NCI-H146 (cell line): Measurements from ENCODE around the gene RBM25.

Source experiments
- DNase-seq: peaks from one replicate; lab custom pipeline; 2025; lab: John Stamatoyannopoulos, UW

RBM25 gene

GRCh38 chr14:73102806-73103497 lies 44.6 kb downstream of the RBM25 start:
- no peak for DNase-seq

DNA sequence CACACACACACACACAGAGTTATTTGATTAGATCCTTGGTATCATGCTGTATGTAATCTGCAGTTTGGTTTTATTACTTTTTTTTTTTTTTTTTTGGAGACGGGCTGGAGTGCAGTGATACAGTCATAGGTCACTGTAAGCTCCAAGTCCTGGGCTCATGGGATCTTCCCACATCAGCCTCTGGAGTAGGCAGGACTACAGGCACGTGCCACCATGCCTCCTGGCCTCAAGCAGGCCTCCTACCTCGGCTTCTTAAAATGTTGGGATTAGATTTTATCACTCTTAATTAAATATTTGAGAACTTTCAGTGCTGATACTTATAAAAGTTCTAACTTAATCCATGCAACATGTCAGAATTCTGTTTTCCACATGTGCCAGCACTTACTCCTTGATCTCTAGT lies 46.7 kb downstream of the RBM25 start:
- no peak for DNase-seq

GRCh38 chr14:73105727-73106126 lies 47.4 kb downstream of the RBM25 start:
- DNase-seq: no peak

DNA sequence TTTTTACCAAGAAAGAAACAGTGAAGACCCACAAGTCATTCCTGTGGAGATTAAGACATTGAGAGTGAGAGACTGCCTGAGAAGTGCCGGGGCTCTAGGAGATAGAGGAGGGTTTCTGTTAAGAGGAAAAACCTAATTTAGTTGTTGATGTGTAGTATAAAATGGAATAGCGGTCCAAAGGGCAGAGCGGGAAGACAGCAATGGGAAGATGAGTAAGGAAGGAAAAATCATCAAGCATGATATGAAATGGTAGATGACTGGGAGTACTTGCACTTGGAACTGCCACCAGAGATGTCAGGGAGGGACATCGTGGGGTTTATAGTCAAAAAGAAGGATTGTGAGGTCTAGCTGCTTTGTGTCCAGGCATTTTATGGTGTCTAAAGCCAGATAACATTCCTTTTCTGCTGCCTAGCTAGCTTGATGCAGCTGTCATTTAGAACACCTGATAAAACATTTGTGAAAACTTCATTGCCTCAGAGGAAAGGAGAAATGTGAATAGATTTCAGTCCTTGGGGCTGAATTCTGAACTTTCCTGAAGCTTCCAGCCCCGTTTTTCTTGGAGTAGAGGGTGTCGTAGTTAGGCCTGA lies 57.8 kb downstream of the RBM25 start:
- DNase-seq: no peak

GRCh38 chr14:73124180-73124894 lies 66.0 kb downstream of the RBM25 start:
- DNase-seq: no peak

- peak; percentile 86 for DNase-seq
Measured at GRCh38 chr14:73125169-73125588, 66.8 kb downstream of the RBM25 start.

- DNase-seq: no peak
Measured at GRCh38 chr14:73125746-73126145, 67.4 kb downstream of the RBM25 start.

DNA sequence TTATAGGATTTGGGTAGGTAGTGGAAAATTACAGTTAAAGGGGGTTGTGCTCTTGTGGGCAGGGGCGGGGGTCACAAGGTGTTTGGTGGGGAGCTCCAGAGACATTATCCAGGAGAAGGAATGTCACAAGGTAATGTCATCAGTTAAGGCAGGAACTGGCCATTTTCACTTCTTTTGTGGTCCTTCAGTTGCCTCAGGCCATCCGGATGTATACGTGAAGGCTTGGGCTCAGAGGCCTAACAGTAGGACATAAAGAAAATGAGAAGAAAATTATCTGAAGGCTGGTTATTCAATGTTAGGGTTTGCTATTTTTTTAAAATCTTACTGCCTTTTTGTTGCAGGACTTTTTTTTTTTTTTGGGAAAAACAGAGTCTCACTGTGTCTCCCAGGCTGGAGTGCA lies 75.5 kb downstream of the RBM25 start:
- DNase-seq: no peak

GRCh38 chr14:73136085-73136386 lies 77.7 kb downstream of the RBM25 start:
- no peak for DNase-seq

DNA sequence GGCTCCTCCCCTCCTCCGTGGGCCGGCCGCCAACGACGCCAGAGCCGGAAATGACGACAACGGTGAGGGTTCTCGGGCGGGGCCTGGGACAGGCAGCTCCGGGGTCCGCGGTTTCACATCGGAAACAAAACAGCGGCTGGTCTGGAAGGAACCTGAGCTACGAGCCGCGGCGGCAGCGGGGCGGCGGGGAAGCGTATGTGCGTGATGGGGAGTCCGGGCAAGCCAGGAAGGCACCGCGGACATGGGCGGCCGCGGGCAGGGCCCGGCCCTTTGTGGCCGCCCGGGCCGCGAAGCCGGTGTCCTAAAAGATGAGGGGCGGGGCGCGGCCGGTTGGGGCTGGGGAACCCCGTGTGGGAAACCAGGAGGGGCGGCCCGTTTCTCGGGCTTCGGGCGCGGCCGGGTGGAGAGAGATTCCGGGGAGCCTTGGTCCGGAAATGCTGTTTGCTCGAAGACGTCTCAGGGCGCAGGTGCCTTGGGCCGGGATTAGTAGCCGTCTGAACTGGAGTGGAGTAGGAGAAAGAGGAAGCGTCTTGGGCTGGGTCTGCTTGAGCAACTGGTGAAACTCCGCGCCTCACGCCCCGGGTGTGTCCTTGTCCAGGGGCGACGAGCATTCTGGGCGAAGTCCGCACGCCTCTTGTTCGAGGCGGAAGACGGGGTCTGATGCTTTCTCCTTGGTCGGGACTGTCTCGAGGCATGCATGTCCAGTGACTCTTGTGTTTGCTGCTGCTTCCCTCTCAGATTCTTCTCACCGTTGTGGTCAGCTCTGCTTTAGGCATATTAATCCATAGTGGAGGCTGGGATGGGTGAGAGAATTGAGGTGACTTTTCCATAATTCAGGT lies 78.3 kb downstream of the RBM25 start, which contains the start of gene PSEN1:
TSS of gene PSEN1 (plus strand) at position 121 of the 839 bp plus-strand sequence. CDS start 11,513 bp downstream, outside the sequence.
- peak; percentile 88 for DNase-seq

GRCh38 chr14:73140811-73141323 lies 82.5 kb downstream of the RBM25 start:
- DNase-seq: no peak

- DNase-seq: no peak
Measured at GRCh38 chr14:73142216-73142615, 83.9 kb downstream of the RBM25 start.

DNA sequence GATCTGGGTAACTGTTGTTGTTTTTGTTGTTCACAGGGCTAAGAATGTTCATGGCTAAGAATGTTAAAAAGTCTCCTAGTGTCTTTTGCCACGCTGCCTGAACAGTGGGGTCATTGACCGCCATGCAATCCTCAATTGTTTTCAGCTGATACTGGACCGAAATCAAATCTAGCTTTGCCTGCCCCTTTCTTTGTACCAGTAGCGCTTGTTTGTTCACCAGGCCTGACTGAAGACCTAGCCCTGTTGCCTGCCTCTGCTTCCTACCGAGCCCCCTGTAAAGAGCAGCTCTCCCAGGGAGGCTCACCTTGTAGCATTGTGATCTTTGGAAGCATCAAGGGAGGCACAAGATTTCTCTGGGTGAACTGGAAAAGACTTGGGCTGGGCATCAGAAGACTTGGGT lies 84.7 kb downstream of the RBM25 start:
- no peak for DNase-seq

GRCh38 chr14:73143617-73144016 lies 85.3 kb downstream of the RBM25 start:
- no peak for DNase-seq

GRCh38 chr14:73145371-73145770 lies 87.0 kb downstream of the RBM25 start:
- no peak for DNase-seq

DNA sequence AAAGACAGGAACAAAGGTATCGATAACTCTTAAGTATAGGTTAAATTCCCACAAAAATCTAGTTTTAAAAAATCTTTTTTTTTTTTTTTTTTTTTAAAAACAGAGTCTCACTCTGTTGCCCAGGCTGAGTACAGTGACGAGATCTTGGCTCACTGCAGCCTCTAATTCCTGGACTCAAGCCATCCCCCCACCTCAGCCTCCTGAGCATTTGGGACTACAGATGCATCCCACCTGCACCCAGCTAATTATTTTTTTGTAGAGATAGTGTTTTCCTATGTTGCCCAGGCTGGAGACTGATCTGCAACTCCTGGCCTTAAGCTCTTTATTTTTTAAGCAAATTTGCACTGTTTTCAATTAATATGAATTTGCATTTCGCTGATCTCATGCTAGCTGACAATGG lies 87.8 kb downstream of the RBM25 start:
- no peak for DNase-seq

DNA sequence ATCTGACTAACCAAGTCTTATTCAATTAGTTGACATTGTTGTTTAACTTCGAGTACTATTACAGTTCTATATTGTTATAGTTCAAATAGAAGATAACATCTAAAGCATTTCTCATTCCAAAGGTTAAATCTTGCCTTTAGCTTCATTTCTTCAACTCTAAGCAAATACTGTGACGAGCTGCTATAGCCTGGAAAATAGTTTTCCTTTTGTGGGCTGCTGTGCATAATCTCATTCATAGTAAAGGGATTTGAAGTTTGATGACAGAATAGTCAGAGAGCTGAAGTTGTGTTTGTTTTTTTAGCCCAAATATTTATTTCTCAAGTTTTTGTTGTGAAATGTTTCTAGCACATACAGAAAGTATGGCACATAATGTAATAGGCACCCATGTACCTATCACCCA lies 91.4 kb downstream of the RBM25 start:
- no peak for DNase-seq

- DNase-seq: no peak
Measured at GRCh38 chr14:73153272-73153671, 94.9 kb downstream of the RBM25 start.

DNA sequence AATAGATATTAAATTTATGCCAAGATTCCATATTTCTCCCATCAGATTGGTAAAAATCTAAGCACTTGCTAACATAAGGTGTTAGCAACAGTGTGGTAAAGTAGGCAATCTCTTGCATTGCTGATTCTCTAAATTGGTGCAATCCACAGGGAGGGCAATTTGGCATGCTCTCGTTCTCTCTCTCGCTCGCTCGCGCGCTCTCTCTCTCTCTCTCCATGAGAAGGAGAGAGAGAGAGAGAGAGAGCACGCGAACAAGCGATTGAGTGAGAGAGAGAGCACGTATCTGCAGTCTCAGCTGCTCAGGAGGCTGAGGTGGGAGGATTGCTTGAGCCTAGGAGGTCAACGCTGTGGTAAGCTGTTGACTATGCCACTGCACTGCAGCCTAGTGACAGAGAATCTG lies 103.9 kb downstream of the RBM25 start:
- no peak for DNase-seq

DNA sequence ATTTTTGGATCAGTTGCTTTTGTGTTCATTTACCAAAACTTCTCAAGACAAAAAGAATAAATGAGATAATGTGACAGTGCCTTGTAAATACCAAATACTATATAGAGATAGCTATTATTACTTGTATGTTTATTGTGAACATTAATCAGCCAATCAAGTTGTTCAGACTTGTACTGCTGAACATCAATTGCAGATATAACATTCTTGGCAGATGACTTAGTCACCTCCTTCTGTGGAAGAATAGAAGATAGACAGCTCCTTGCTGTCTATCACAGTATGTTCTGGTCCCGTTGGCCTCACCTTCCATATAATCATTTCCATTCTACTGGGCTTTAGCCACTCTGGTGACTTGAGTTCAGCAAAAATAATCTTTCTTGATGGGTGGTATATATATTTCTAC lies 108.1 kb downstream of the RBM25 start:
- DNase-seq: no peak

GRCh38 chr14:73167727-73168126 lies 109.4 kb downstream of the RBM25 start:
- DNase-seq: no peak

DNA sequence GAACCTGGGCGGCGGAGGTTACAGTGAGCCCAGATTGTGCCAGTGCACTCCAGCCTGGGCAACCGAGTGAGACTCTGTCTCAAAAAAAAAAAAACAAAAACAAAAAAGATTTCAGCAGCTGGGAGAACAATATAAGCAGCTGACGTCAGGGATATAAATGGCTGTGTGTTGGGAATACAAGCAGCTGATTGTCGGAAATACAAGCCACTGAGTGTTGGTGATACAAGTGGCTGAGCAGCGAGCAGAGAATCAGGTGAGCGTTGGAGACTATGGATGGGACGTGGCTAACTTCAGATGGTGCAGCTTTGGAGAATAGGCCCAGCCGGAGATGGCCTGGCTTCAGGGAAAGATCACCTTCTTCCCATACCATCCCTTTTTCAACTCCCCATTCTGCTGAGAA lies 109.9 kb downstream of the RBM25 start:
- DNase-seq: no peak
